22Rv1 (cell line): Measurements from ENCODE around the gene SPATA13.

Source experiments
- CTCF ChIP-seq: fragments of 450-650 bp; IDR thresholded peaks from 2 replicates; pipeline ENCODE4 v1.5.1; 2017; ENCODE audit warnings: mild to moderate bottlenecking
- ZFX ChIP-seq: fragments of 450-650 bp; IDR thresholded peaks from 2 replicates; pipeline ENCODE4 v1.6.1; 2017; ENCODE audit warnings: antibody characterized with exemption, borderline replicate concordance

GRCh38 chr13:24153979-24154701 lies 6.4 kb upstream of the SPATA13 start:
- TF ChIP-seq CTCF (no peak), ZFX (no peak)
